ENCODE data around the gene LMNTD1.

Gene LMNTD1

GRCh38 chr12:25472453-25472852 is 80.6 kb downstream of the LMNTD1 start:
- H3K79me1 ChIP-seq (ENCODE audit: low read length), result no peaks in the 10 kb centered on the region
- no peak overlapping the region for H4K91ac ChIP-seq (ENCODE audit: low read depth, low read length)
- no peak overlapping the region for H3K4ac ChIP-seq (ENCODE audit: low read depth, low read length)
- H2AK5ac ChIP-seq (ENCODE audit: low read length), result no peak overlapping the region
- no peaks in the 10 kb centered on the region for H3K36me3 ChIP-seq (ENCODE audit: control insufficient read depth in 1 of 2, insufficient read depth in 2 of 2, low read length in 2 of 2)
- H2AFZ ChIP-seq (ENCODE audit: insufficient read depth, low read length, poor library complexity), result no peak overlapping the region
- no peak overlapping the region for H3K9ac ChIP-seq (ENCODE audit: low read length)
- H3K79me2 ChIP-seq (ENCODE audit: control insufficient read depth, insufficient read depth, low read length, poor library complexity), result no peaks in the 10 kb centered on the region
- H3K4me1 ChIP-seq (ENCODE audit: control insufficient read depth in 1 of 2, insufficient read depth in 2 of 2, low read length in 2 of 2), result no peaks in the 10 kb centered on the region
- no peak overlapping the region for H3K27ac ChIP-seq (ENCODE audit: low read depth, low read length)
- no peak overlapping the region for H4K8ac ChIP-seq (ENCODE audit: low read depth, low read length)
- no peak overlapping the region for H3K23ac ChIP-seq (ENCODE audit: low read length)
- no peak overlapping the region for H4K12ac ChIP-seq (ENCODE audit: low read depth, low read length)
- H2BK12ac ChIP-seq (ENCODE audit: low read length), result no peak overlapping the region
- DNase-seq, result no peak
- H3K14ac ChIP-seq (ENCODE audit: low read length), result no peak overlapping the region
- no peaks in the 10 kb centered on the region for H3K27me3 ChIP-seq (ENCODE audit: insufficient read depth, low read length)
- no peak overlapping the region for H3K4me2 ChIP-seq (ENCODE audit: low read length)
- H2BK5ac ChIP-seq (ENCODE audit: low read depth, low read length, poor library complexity), result no peak overlapping the region
- no peak overlapping the region for H3K4me3 ChIP-seq (ENCODE audit: low read depth, low read length)
- no peak overlapping the region for H3K18ac ChIP-seq (ENCODE audit: low read length)
- H3K9me3 ChIP-seq (ENCODE audit: insufficient read depth, low read depth, low read length), result no peaks in the 10 kb centered on the region
- no peak overlapping the region for H2BK120ac ChIP-seq (ENCODE audit: insufficient read depth, low read length, poor library complexity)

- H3K79me2 ChIP-seq (ENCODE audit: control insufficient read depth, insufficient read depth, low read length, poor library complexity), result no peaks in the 10 kb centered on the region
- no peak overlapping the region for H3K23ac ChIP-seq (ENCODE audit: low read length)
- no peak overlapping the region for H3K27ac ChIP-seq (ENCODE audit: low read depth, low read length)
- no peaks in the 10 kb centered on the region for H3K27me3 ChIP-seq (ENCODE audit: insufficient read depth, low read length)
- no peak overlapping the region for H3K14ac ChIP-seq (ENCODE audit: low read length)
- H3K4me3 ChIP-seq (ENCODE audit: low read depth, low read length), result no peak overlapping the region
- H4K12ac ChIP-seq (ENCODE audit: low read depth, low read length), result no peak overlapping the region
- H3K18ac ChIP-seq (ENCODE audit: low read length), result no peak overlapping the region
- DNase-seq, result no peak
- H2BK120ac ChIP-seq (ENCODE audit: insufficient read depth, low read length, poor library complexity), result no peak overlapping the region
- no peak overlapping the region for H3K9ac ChIP-seq (ENCODE audit: low read length)
- H2BK5ac ChIP-seq (ENCODE audit: low read depth, low read length, poor library complexity), result no peak overlapping the region
- H3K4me2 ChIP-seq (ENCODE audit: low read length), result no peak overlapping the region
- WGBS (ENCODE audit: extremely low coverage, insufficient coverage, insufficient read length), result no CpG with 5 or more reads among the region's 2 CpGs
- H3K79me1 ChIP-seq (ENCODE audit: low read length), result no peaks in the 10 kb centered on the region
- H3K4ac ChIP-seq (ENCODE audit: low read depth, low read length), result no peak overlapping the region
- H4K8ac ChIP-seq (ENCODE audit: low read depth, low read length), result no peak overlapping the region
- no peak overlapping the region for H4K91ac ChIP-seq (ENCODE audit: low read depth, low read length)
- no peak overlapping the region for H2AK5ac ChIP-seq (ENCODE audit: low read length)
- H2BK12ac ChIP-seq (ENCODE audit: low read length), result no peak overlapping the region
- H2AFZ ChIP-seq (ENCODE audit: insufficient read depth, low read length, poor library complexity), result no peak overlapping the region
- no peaks in the 10 kb centered on the region for H3K36me3 ChIP-seq (ENCODE audit: control insufficient read depth in 1 of 2, insufficient read depth in 2 of 2, low read length in 2 of 2)
- no peaks in the 10 kb centered on the region for H3K9me3 ChIP-seq (ENCODE audit: insufficient read depth, low read depth, low read length)
- H3K4me1 ChIP-seq (ENCODE audit: control insufficient read depth in 1 of 2, insufficient read depth in 2 of 2, low read length in 2 of 2), result no peaks in the 10 kb centered on the region
Measured at GRCh38 chr12:25469861-25470260, 83.2 kb downstream of the LMNTD1 start.

- Histone ChIP-seq H4K91ac (ENCODE audit: low read depth, low read length) (no peak overlapping the region), H3K18ac (ENCODE audit: low read length) (no peak overlapping the region), H3K9ac (ENCODE audit: low read length) (no peak overlapping the region), H3K4me2 (ENCODE audit: low read length) (no peak overlapping the region), H2BK5ac (ENCODE audit: low read depth, low read length, poor library complexity) (no peak overlapping the region), H3K23ac (ENCODE audit: low read length) (no peak overlapping the region), H3K4ac (ENCODE audit: low read depth, low read length) (no peak overlapping the region), H3K79me2 (ENCODE audit: control insufficient read depth, insufficient read depth, low read length, poor library complexity) (no peaks in the 10 kb centered on the region), H3K27ac (ENCODE audit: low read depth, low read length) (no peak overlapping the region), H2BK120ac (ENCODE audit: insufficient read depth, low read length, poor library complexity) (no peak overlapping the region), H3K36me3 (ENCODE audit: control insufficient read depth in 1 of 2, insufficient read depth in 2 of 2, low read length in 2 of 2) (no peaks in the 10 kb centered on the region), H4K8ac (ENCODE audit: low read depth, low read length) (no peak overlapping the region), H3K27me3 (ENCODE audit: insufficient read depth, low read length) (no peaks in the 10 kb centered on the region), H2BK12ac (ENCODE audit: low read length) (no peak overlapping the region), H3K79me1 (ENCODE audit: low read length) (no peaks in the 10 kb centered on the region), H4K12ac (ENCODE audit: low read depth, low read length) (no peak overlapping the region), H2AFZ (ENCODE audit: insufficient read depth, low read length, poor library complexity) (no peak overlapping the region), H2AK5ac (ENCODE audit: low read length) (no peak overlapping the region), H3K9me3 (ENCODE audit: insufficient read depth, low read depth, low read length) (no peaks in the 10 kb centered on the region), H3K4me1 (ENCODE audit: control insufficient read depth in 1 of 2, insufficient read depth in 2 of 2, low read length in 2 of 2) (no peaks in the 10 kb centered on the region), H3K14ac (ENCODE audit: low read length) (no peak overlapping the region), H3K4me3 (ENCODE audit: low read depth, low read length) (no peak overlapping the region)
- no peak for DNase-seq
- WGBS (ENCODE audit: extremely low coverage, insufficient coverage, insufficient read length), result no CpG with 5 or more reads among the region's 6 CpGs
Measured at GRCh38 chr12:25469368-25469767, 83.7 kb downstream of the LMNTD1 start.

- H2BK120ac ChIP-seq (ENCODE audit: insufficient read depth, low read length, poor library complexity), result no peak overlapping the region
- DNase-seq, result no peak
- H3K4me3 ChIP-seq (ENCODE audit: low read depth, low read length), result no peak overlapping the region
- no peak overlapping the region for H3K27ac ChIP-seq (ENCODE audit: low read depth, low read length)
- no peak overlapping the region for H3K14ac ChIP-seq (ENCODE audit: low read length)
- H2AFZ ChIP-seq (ENCODE audit: insufficient read depth, low read length, poor library complexity), result no peak overlapping the region
- no peak overlapping the region for H2AK5ac ChIP-seq (ENCODE audit: low read length)
- no peak overlapping the region for H2BK12ac ChIP-seq (ENCODE audit: low read length)
- H3K9me3 ChIP-seq (ENCODE audit: insufficient read depth, low read depth, low read length), result no peaks in the 10 kb centered on the region
- no peak overlapping the region for H3K18ac ChIP-seq (ENCODE audit: low read length)
- no peak overlapping the region for H3K4ac ChIP-seq (ENCODE audit: low read depth, low read length)
- WGBS (ENCODE audit: extremely low coverage, insufficient coverage, insufficient read length), result no CpG with 5 or more reads among the region's 8 CpGs
- H4K12ac ChIP-seq (ENCODE audit: low read depth, low read length), result no peak overlapping the region
- no peaks in the 10 kb centered on the region for H3K79me2 ChIP-seq (ENCODE audit: control insufficient read depth, insufficient read depth, low read length, poor library complexity)
- no peaks in the 10 kb centered on the region for H3K4me1 ChIP-seq (ENCODE audit: control insufficient read depth in 1 of 2, insufficient read depth in 2 of 2, low read length in 2 of 2)
- no peak overlapping the region for H3K4me2 ChIP-seq (ENCODE audit: low read length)
- H4K91ac ChIP-seq (ENCODE audit: low read depth, low read length), result no peak overlapping the region
- H3K23ac ChIP-seq (ENCODE audit: low read length), result no peak overlapping the region
- H3K36me3 ChIP-seq (ENCODE audit: control insufficient read depth in 1 of 2, insufficient read depth in 2 of 2, low read length in 2 of 2), result no peaks in the 10 kb centered on the region
- H3K79me1 ChIP-seq (ENCODE audit: low read length), result no peaks in the 10 kb centered on the region
- no peak overlapping the region for H2BK5ac ChIP-seq (ENCODE audit: low read depth, low read length, poor library complexity)
- H3K27me3 ChIP-seq (ENCODE audit: insufficient read depth, low read length), result no peaks in the 10 kb centered on the region
- H3K9ac ChIP-seq (ENCODE audit: low read length), result no peak overlapping the region
- H4K8ac ChIP-seq (ENCODE audit: low read depth, low read length), result no peak overlapping the region
Measured at GRCh38 chr12:25463521-25463920, 89.6 kb downstream of the LMNTD1 start.

All from trophoblast cell (in vitro differentiated cells and primary cell).